K562 (cell line): ENCODE measurements around the gene UBE2L3. TPM values are rescaled to one million over a fixed set of nuclear protein-coding genes. Genes with fewer than 3 reads are reported as not detected.
A peak's percentile ranks its signal among the peaks of the same experiment; 100 is the strongest.

ENCODE experiments used
- ATF3 ChIP-seq, 2 experiments: fragments of 450-650 bp in 1 of 2; sonication (generic) in 1 of 2; formaldehyde crosslinking in 1 of 2; IDR thresholded peaks in 1 of 2; conservative IDR thresholded peaks in 1 of 2; 2 replicates each; pipeline versions ENCODE4 v1.6.1 to v1.8.1; 2016 to 2023; ENCODE audit warnings: mild to moderate bottlenecking in 2 of 2, moderate library complexity in 2 of 2, inconsistent platforms in 1 of 2, missing genetic modification reagents in 1 of 2
- CBX8 ChIP-seq: fragments of 200-600 bp; sonication (generic); IDR thresholded peaks from 2 replicates; pipeline ENCODE4 v1.6.1; 2012; ENCODE audit warnings: borderline replicate concordance, mixed run types, low read depth, mild to moderate bottlenecking, moderate library complexity, mixed read lengths, low read length, control low read depth, inconsistent platforms; ENCODE audit not compliant: poor library complexity, severe bottlenecking; ENCODE audit errors: extremely low read depth
- CEBPB ChIP-seq: fragments of 450-650 bp; IDR thresholded peaks from 2 replicates; pipeline ENCODE4 v1.6.1; 2016; ENCODE audit warnings: missing genetic modification characterization, missing compliant biosample characterization
- CREBBP ChIP-seq: IDR thresholded peaks from one replicate; pipeline ENCODE4 v1.6.1; 2012; ENCODE audit warnings: low read depth, mild to moderate bottlenecking, control low read depth, inconsistent platforms, low read length
- FOXA1 ChIP-seq: fragments of 450-650 bp; IDR thresholded peaks from 2 replicates; pipeline ENCODE4 v1.6.1; 2016; ENCODE audit warnings: mild to moderate bottlenecking, borderline replicate concordance
- FOXA3 ChIP-seq, 2 experiments: fragments of 450-650 bp in 1 of 2; sonication (generic) in 1 of 2; formaldehyde crosslinking; IDR thresholded peaks in 1 of 2; conservative IDR thresholded peaks in 1 of 2; 2 replicates each; pipeline versions ENCODE4 v1.4.0 to v1.8.0; 2020 to 2022; ENCODE audit warnings: mild to moderate bottlenecking in 2 of 2, missing genetic modification reagents in 1 of 2
- HDAC6 ChIP-seq: IDR thresholded peaks from 2 replicates; pipeline ENCODE4 v1.6.1; 2012; ENCODE audit warnings: low read depth, mild to moderate bottlenecking, control low read depth, inconsistent platforms, low read length, moderate library complexity
- HIVEP1 ChIP-seq: fragments of 250-450 bp; sonication (Bioruptor Pico); IDR thresholded peaks from 2 replicates; pipeline ENCODE4 v1.4.0; 2020; ENCODE audit warnings: mild to moderate bottlenecking
- HNRNPUL1 ChIP-seq: fragments of 200-400 bp; formaldehyde crosslinking; IDR thresholded peaks from 2 replicates; pipeline ENCODE4 v1.6.1; 2017; ENCODE audit warnings: low read length
- MTA2 ChIP-seq: fragments of 450-650 bp; IDR thresholded peaks from 2 replicates; pipeline ENCODE4 v1.6.1; 2016; ENCODE audit warnings: low read depth
- PATZ1 ChIP-seq: fragments of 250-450 bp; sonication (Bioruptor Pico); IDR thresholded peaks from 2 replicates; pipeline ENCODE4 v1.5.0; 2020; ENCODE audit warnings: mild to moderate bottlenecking, borderline replicate concordance
- POLR2AphosphoS5 ChIP-seq: IDR thresholded peaks from 2 replicates; pipeline ENCODE4 v1.6.1; 2011; ENCODE audit warnings: mild to moderate bottlenecking, low read depth, low read length, moderate library complexity; ENCODE audit not compliant: control insufficient read depth, insufficient read depth
- POLR3G ChIP-seq: IDR thresholded peaks from 2 replicates; pipeline ENCODE4 v1.6.1; 2011; ENCODE audit not compliant: insufficient read length, insufficient replicate concordance; ENCODE audit errors: extremely low read depth
- TCF7 ChIP-seq: sonication (generic); IDR thresholded peaks from 2 replicates; pipeline ENCODE4 v1.6.1; 2016; ENCODE audit warnings: antibody characterized with exemption, borderline replicate concordance
- ZBTB9 ChIP-seq: fragments of 450-650 bp; formaldehyde crosslinking; IDR thresholded peaks from 2 replicates; pipeline ENCODE4 v1.4.0; 2020; ENCODE audit warnings: mild to moderate bottlenecking, moderate library complexity
- ZC3H4 ChIP-seq: sonication (generic); formaldehyde crosslinking; IDR thresholded peaks from 2 replicates; pipeline ENCODE4 v1.9.0; 2021; ENCODE audit warnings: missing genetic modification reagents, borderline replicate concordance
- ZEB2 ChIP-seq: fragments of 450-650 bp; IDR thresholded peaks from 2 replicates; pipeline ENCODE4 v1.6.1; 2016
- ZNF174 ChIP-seq: fragments of 250-450 bp; sonication (Bioruptor Pico); IDR thresholded peaks from 2 replicates; pipeline ENCODE4 v1.4.0; 2020; ENCODE audit warnings: mild to moderate bottlenecking
- ZNF184 ChIP-seq: sonication (generic); formaldehyde crosslinking; IDR thresholded peaks from 2 replicates; pipeline ENCODE4 v1.5.0; 2020; ENCODE audit warnings: missing genetic modification reagents
- ZNF239 ChIP-seq: fragments of 250-450 bp; sonication (Bioruptor Pico); IDR thresholded peaks from 2 replicates; pipeline ENCODE4 v1.4.0; 2020; ENCODE audit warnings: mild to moderate bottlenecking
- ZNF24 ChIP-seq: fragments of 450-650 bp; IDR thresholded peaks from 2 replicates; pipeline ENCODE4 v1.6.1; 2016
- ZNF347 ChIP-seq: fragments of 450-650 bp; formaldehyde crosslinking; IDR thresholded peaks from 2 replicates; pipeline ENCODE4 v1.4.0; 2020; ENCODE audit warnings: low read depth, mild to moderate bottlenecking, moderate library complexity
- ZNF584 ChIP-seq: fragments of 200-800 bp; sonication (Bioruptor generic); IDR thresholded peaks from 2 replicates; pipeline ENCODE4 v1.6.1; 2016; ENCODE audit warnings: low read depth, mild to moderate bottlenecking, missing genetic modification characterization, missing compliant biosample characterization
- ZNF77 ChIP-seq: fragments of 250-450 bp; sonication (Bioruptor Pico); IDR thresholded peaks from 2 replicates; pipeline ENCODE4 v1.5.0; 2020
- polyA plus RNA-seq, 8 experiments: library from polyadenylated mRNA; depleted of rRNA in 4 of 8; stranded (reverse) in 5 of 8; unstranded in 3 of 8; fragments of >200 nt; fragmentation: Nextera tagmentation in 2 of 8; fragmentation: Illumina TruSeq in 1 of 8; extraction: Ambion mirVana in 2 of 8; extraction: Trizol in 1 of 8; gene quantifications; 2 replicates each; pipeline versions ENCODE4 v1.2.1 to v1.2.3, GENCODE V29; 2011 to 2014; ENCODE audit warnings: inconsistent platforms in 1 of 8, missing spikeins in 1 of 8
- total RNA-seq, 7 experiments: library from RNA; depleted of rRNA in 6 of 7; stranded (reverse); fragments of >200 nt in 6 of 7; fragmentation: Illumina TruSeq in 2 of 7; extraction: Trizol in 2 of 7; gene quantifications; 2 replicates each; pipeline versions ENCODE4 v1.2.1 to v1.2.3, GENCODE V29; 2011 to 2021; ENCODE audit warnings: low replicate concordance in 1 of 7

UBE2L3 gene
- total and polyA plus RNA-seq, 9 of the 15 experiments (the other 6 are each of a cell fraction or from before 2014, with no cell fraction given): 215 to 625 (median 285) TPM

- no peak for TF ChIP-seq FOXA1
- no peak for TF ChIP-seq CBX8
- no peak for TF ChIP-seq ZNF24
- no peak for TF ChIP-seq POLR2AphosphoS5
- TF ChIP-seq MTA2: no peak
- TF ChIP-seq HIVEP1 (CRISPR knock-in tag): no peak
- TF ChIP-seq ZNF174 (CRISPR knock-in tag): no peak
- TF ChIP-seq ZC3H4 (CRISPR knock-in tag): no peak
- no peak for TF ChIP-seq TCF7
- no peak; the same call in 1 of the 2 replicates for TF ChIP-seq HNRNPUL1
- no peak for TF ChIP-seq ZNF584 (CRISPR knock-in tag)
- no peak for TF ChIP-seq ZEB2
- no peak for TF ChIP-seq ATF3 (IDR thresholded peaks at IDR 0.05)
- TF ChIP-seq ATF3 (CRISPR knock-in tag; conservative IDR thresholded peaks at IDR 0.05): no peak
- peak in 1 of 2 experiments; percentile 81; a peak in 2 of 4 replicates for TF ChIP-seq FOXA3 (CRISPR knock-in tag; conservative IDR thresholded peaks at IDR 0.05 in 1 of 2, IDR thresholded peaks at IDR 0.05 in 1 of 2)
- no peak; the same call in 1 of the 2 replicates for TF ChIP-seq HDAC6
- peak; percentile 46 for TF ChIP-seq CEBPB (tag)
- no peak for TF ChIP-seq POLR3G
- no peak for TF ChIP-seq ZNF184 (CRISPR knock-in tag)
- no peak for TF ChIP-seq ZNF347 (CRISPR knock-in tag)
- no peak for TF ChIP-seq ZNF239 (CRISPR knock-in tag)
- TF ChIP-seq CREBBP: no peak
- no peak for TF ChIP-seq ZNF77 (CRISPR knock-in tag)
- TF ChIP-seq PATZ1 (CRISPR knock-in tag): no peak
- TF ChIP-seq ZBTB9: 0 out of 2 replicates have a peak, but pooled peaks have one; percentile 16
Observed at GRCh38 chr22:21582801-21583740, 15.6 kb downstream of the UBE2L3 start (continued).
